Measurements from ENCODE around the gene CSTPP1.

Gene CSTPP1

DNA sequence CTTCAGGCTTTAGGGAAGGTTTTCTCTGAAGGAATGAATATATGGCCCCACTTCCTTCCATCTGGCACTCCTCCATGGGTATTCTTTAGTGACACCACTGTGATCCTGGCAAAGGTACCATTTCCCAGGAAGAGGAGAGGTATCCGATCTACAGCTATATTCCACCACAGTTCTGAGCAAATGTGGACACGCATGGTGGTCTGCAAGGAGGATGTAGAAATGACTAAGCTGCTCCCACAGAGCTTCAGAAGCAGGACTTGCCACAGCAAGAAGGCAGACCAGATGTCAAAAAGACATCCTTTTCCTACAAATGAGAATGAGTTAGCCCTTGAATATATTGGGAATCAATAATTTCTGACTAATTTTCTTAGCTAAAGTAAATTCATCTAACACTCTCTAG lies 194.6 kb downstream of the CSTPP1 start:
- ChIA-PET POLR2A (no interaction called here), CTCF (interaction anchor here (1.0 kb wide), 1 partner anchor 22 kb away, joined by 3 read pairs; no protein-coding TSS in a partner anchor)
- Histone ChIP-seq H3K4me3 (ENCODE audit: control insufficient read depth in 1 of 7, extremely low read depth in 1 of 7, insufficient read depth in 4 of 7, low read depth in 2 of 7, low read length in 6 of 7) (no peak overlapping the region), H3K27ac (ENCODE audit: insufficient read depth in 1 of 2, low read depth in 1 of 2, low read length in 2 of 2, poor library complexity in 1 of 2, severe bottlenecking in 2 of 2) (no peak overlapping the region), H3K9me3 (ENCODE audit: control extremely low read depth in 1 of 5, control insufficient read depth in 4 of 5, insufficient read depth in 2 of 5, low read depth in 1 of 5, low read length in 4 of 5) (no peaks in the 10 kb centered on the region), H3K27me3 (replicated peaks in 2 of 5; ENCODE audit: control insufficient read depth in 4 of 5, insufficient read depth in 5 of 5, low read length in 4 of 5) (no peaks in the 10 kb centered on the region), H3K36me3 (ENCODE audit: control insufficient read depth in 4 of 4, insufficient read depth in 4 of 4, low read length in 3 of 4) (no peaks in the 10 kb centered on the region), H3K4me1 (ENCODE audit: control extremely low read depth in 1 of 4, control insufficient read depth in 4 of 4, insufficient read depth in 4 of 4, low read length in 3 of 4) (no peaks in the 10 kb centered on the region)
- no peak for DNase-seq
- 100% methylated on average over 2 of the region's 2 CpGs for WGBS (ENCODE audit: insufficient coverage)

DNA sequence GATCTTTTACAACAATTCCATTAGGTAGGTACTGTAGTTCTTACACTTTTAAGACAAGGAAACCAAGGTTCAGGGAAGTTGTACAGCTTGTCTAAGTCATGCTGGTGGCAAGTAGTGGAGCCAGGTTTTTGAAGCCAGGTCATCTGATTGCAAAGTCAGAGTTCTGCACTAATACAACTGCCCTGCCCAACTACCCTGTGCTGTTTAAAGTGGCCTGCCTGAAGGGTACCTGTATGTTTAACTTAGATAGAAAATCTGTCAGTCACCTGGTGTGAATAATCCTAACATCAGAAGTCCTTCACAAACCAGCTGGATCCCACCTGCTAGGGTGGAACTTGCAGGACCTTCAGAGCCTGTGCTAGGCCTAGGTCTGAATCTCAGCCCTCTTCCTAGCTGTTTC lies 195.9 kb downstream of the CSTPP1 start:
- H3K4me1 ChIP-seq (ENCODE audit: control extremely low read depth in 1 of 4, control insufficient read depth in 4 of 4, insufficient read depth in 4 of 4, low read length in 3 of 4), result no peaks in the 10 kb centered on the region
- peaks cover 0 to 2% (median 0%) of the 10 kb centered on the region in 4 experiments for H3K36me3 ChIP-seq (ENCODE audit: control insufficient read depth in 4 of 4, insufficient read depth in 4 of 4, low read length in 3 of 4)
- H3K9me3 ChIP-seq (ENCODE audit: control extremely low read depth in 1 of 5, control insufficient read depth in 4 of 5, insufficient read depth in 2 of 5, low read depth in 1 of 5, low read length in 4 of 5), result no peaks in the 10 kb centered on the region
- H3K27me3 ChIP-seq (replicated peaks in 2 of 5; ENCODE audit: control insufficient read depth in 4 of 5, insufficient read depth in 5 of 5, low read length in 4 of 5), result no peaks in the 10 kb centered on the region
- CTCF ChIA-PET, result no interaction called here
- no peak for DNase-seq
- POLR2A ChIA-PET, result no interaction called here
- no peak overlapping the region for H3K27ac ChIP-seq (ENCODE audit: insufficient read depth in 1 of 2, low read depth in 1 of 2, low read length in 2 of 2, poor library complexity in 1 of 2, severe bottlenecking in 2 of 2)
- no peak overlapping the region for H3K4me3 ChIP-seq (ENCODE audit: control insufficient read depth in 1 of 7, extremely low read depth in 1 of 7, insufficient read depth in 4 of 7, low read depth in 2 of 7, low read length in 6 of 7)

DNA sequence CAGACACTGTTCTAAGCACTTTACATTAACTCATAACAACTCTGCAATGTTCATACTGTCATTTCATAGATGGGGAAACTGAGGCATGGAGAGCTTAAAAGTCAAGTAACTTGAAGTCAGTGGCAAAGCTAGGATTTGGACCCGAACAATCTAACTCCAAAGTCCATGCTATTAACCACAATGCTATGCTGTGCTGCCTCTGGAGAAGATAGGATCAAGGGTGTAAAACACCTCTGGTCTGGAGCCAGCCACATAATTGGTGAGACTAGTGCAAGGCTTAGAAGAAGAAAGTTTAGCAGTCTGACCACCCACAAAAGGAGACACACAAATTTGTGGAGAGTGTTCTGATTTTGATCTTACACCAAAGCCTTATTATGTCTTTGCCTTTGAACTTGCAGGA lies 196.4 kb downstream of the CSTPP1 start:
- no peak overlapping the region for H3K27ac ChIP-seq (ENCODE audit: insufficient read depth in 1 of 2, low read depth in 1 of 2, low read length in 2 of 2, poor library complexity in 1 of 2, severe bottlenecking in 2 of 2)
- ChIA-PET CTCF (no interaction called here), POLR2A (no interaction called here)
- H3K4me3 ChIP-seq (ENCODE audit: control insufficient read depth in 1 of 7, extremely low read depth in 1 of 7, insufficient read depth in 4 of 7, low read depth in 2 of 7, low read length in 6 of 7), result no peak overlapping the region
- H3K27me3 ChIP-seq (replicated peaks in 2 of 5; ENCODE audit: control insufficient read depth in 4 of 5, insufficient read depth in 5 of 5, low read length in 4 of 5), result no peaks in the 10 kb centered on the region
- 100% methylated on average over 1 of the region's 1 CpG for WGBS (ENCODE audit: insufficient coverage)
- peaks cover 0 to 7% (median under 1%) of the 10 kb centered on the region in 4 experiments for H3K36me3 ChIP-seq (ENCODE audit: control insufficient read depth in 4 of 4, insufficient read depth in 4 of 4, low read length in 3 of 4)
- H3K9me3 ChIP-seq (ENCODE audit: control extremely low read depth in 1 of 5, control insufficient read depth in 4 of 5, insufficient read depth in 2 of 5, low read depth in 1 of 5, low read length in 4 of 5), result no peaks in the 10 kb centered on the region
- peaks cover 0 to 3% (median 0%) of the 10 kb centered on the region in 4 experiments for H3K4me1 ChIP-seq (ENCODE audit: control extremely low read depth in 1 of 4, control insufficient read depth in 4 of 4, insufficient read depth in 4 of 4, low read length in 3 of 4)
- DNase-seq, result no peak

DNA sequence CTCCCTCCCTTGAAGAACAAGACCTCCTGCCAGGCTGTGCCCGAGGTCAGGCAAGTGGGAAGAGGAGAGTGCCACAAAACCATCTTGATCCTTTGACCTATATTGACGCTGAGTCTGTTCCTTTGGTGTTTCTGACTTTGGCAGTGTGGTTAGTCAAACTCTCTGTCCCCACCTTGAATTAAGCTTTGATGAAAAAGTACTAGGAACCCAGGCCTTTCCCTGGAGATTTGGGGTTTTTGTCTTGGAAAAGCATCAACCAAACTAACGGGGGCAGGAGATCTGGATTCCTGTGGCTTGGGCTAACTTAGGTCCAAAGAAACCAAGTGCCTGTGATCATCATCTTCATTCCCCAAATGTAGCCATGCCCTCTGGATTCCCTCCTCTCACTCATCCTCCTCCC lies 199.8 kb downstream of the CSTPP1 start:
- H3K4me1 ChIP-seq (ENCODE audit: control extremely low read depth in 1 of 4, control insufficient read depth in 4 of 4, insufficient read depth in 4 of 4, low read length in 3 of 4), result peaks cover 0 to 8% (median 1%) of the 10 kb centered on the region in 4 experiments
- 90% methylated on average over 3 of the region's 3 CpGs for WGBS (ENCODE audit: insufficient coverage)
- ChIA-PET CTCF (interaction anchor here (1.5 kb wide), 1 partner anchor 17 kb away, joined by 3 read pairs; no protein-coding TSS in a partner anchor), POLR2A (no interaction called here)
- H3K4me3 ChIP-seq (ENCODE audit: control insufficient read depth in 1 of 7, extremely low read depth in 1 of 7, insufficient read depth in 4 of 7, low read depth in 2 of 7, low read length in 6 of 7), result no peak overlapping the region
- H3K9me3 ChIP-seq (ENCODE audit: control extremely low read depth in 1 of 5, control insufficient read depth in 4 of 5, insufficient read depth in 2 of 5, low read depth in 1 of 5, low read length in 4 of 5), result no peaks in the 10 kb centered on the region
- no peaks in the 10 kb centered on the region for H3K27me3 ChIP-seq (replicated peaks in 2 of 5; ENCODE audit: control insufficient read depth in 4 of 5, insufficient read depth in 5 of 5, low read length in 4 of 5)
- H3K36me3 ChIP-seq (ENCODE audit: control insufficient read depth in 4 of 4, insufficient read depth in 4 of 4, low read length in 3 of 4), result peaks cover 2 to 15% (median 4%) of the 10 kb centered on the region in 4 experiments
- H3K27ac ChIP-seq (ENCODE audit: insufficient read depth in 1 of 2, low read depth in 1 of 2, low read length in 2 of 2, poor library complexity in 1 of 2, severe bottlenecking in 2 of 2), result no peak overlapping the region
- DNase-seq, result no peak

DNA sequence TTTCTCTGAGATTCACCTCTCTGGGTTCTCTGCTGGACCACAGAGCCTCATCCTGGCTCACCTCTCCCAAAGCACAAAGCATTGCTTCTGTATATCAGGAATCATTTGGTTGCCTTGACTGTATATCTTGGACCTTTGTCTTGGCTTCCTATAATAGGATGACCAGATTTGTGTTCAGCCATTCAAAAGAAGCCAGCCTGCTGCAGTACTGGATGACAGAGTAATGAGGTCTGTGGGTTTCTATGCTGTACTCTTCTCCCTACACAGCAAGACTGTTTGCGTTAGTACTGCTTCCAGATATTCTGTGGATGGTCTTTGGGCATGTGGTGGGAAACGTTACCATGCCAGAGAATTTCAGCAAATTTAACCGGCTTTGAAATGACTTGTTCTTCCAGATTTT lies 200.4 kb downstream of the CSTPP1 start:
- Histone ChIP-seq H3K36me3 (ENCODE audit: control insufficient read depth in 4 of 4, insufficient read depth in 4 of 4, low read length in 3 of 4) (peaks cover 2 to 15% (median 4%) of the 10 kb centered on the region in 4 experiments), H3K4me1 (ENCODE audit: control extremely low read depth in 1 of 4, control insufficient read depth in 4 of 4, insufficient read depth in 4 of 4, low read length in 3 of 4) (peaks cover 0 to 8% (median 1%) of the 10 kb centered on the region in 4 experiments), H3K4me3 (ENCODE audit: control insufficient read depth in 1 of 7, extremely low read depth in 1 of 7, insufficient read depth in 4 of 7, low read depth in 2 of 7, low read length in 6 of 7) (no peak overlapping the region), H3K27ac (ENCODE audit: insufficient read depth in 1 of 2, low read depth in 1 of 2, low read length in 2 of 2, poor library complexity in 1 of 2, severe bottlenecking in 2 of 2) (no peak overlapping the region), H3K9me3 (ENCODE audit: control extremely low read depth in 1 of 5, control insufficient read depth in 4 of 5, insufficient read depth in 2 of 5, low read depth in 1 of 5, low read length in 4 of 5) (no peaks in the 10 kb centered on the region), H3K27me3 (replicated peaks in 2 of 5; ENCODE audit: control insufficient read depth in 4 of 5, insufficient read depth in 5 of 5, low read length in 4 of 5) (no peaks in the 10 kb centered on the region)
- POLR2A ChIA-PET, result no interaction called here
- CTCF ChIA-PET, result interaction anchor here (1.0 kb wide), 1 partner anchor 16 kb away, joined by 5 read pairs; no protein-coding TSS in a partner anchor
- no peak for DNase-seq
- WGBS (ENCODE audit: insufficient coverage), result no CpG with 5 or more reads among the region's 3 CpGs

DNA sequence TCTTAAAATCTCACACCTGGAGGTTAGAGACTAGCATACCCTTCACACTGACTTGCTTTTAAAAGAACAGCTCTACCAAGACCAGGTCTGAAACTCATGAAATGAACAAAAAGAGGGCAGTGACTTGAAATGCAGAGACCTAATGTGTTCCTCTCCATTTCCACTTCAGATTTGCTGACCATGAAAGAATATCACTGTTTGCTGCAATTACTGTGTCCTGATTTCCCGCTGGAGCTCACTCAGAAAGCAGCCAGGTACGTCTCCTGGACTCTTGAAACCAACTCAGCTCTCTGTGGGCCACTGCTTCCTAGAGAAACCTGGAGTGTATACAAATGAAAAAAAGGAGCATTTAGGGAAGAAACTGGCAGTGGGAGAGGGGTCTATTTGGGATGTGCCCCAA lies 200.9 kb downstream of the CSTPP1 start:
- Histone ChIP-seq H3K4me3 (ENCODE audit: control insufficient read depth in 1 of 7, extremely low read depth in 1 of 7, insufficient read depth in 4 of 7, low read depth in 2 of 7, low read length in 6 of 7) (no peak overlapping the region), H3K36me3 (ENCODE audit: control insufficient read depth in 4 of 4, insufficient read depth in 4 of 4, low read length in 3 of 4) (peaks cover 2 to 15% (median 4%) of the 10 kb centered on the region in 4 experiments), H3K27ac (ENCODE audit: insufficient read depth in 1 of 2, low read depth in 1 of 2, low read length in 2 of 2, poor library complexity in 1 of 2, severe bottlenecking in 2 of 2) (no peak overlapping the region), H3K4me1 (ENCODE audit: control extremely low read depth in 1 of 4, control insufficient read depth in 4 of 4, insufficient read depth in 4 of 4, low read length in 3 of 4) (peaks cover 0 to 8% (median 1%) of the 10 kb centered on the region in 4 experiments), H3K9me3 (ENCODE audit: control extremely low read depth in 1 of 5, control insufficient read depth in 4 of 5, insufficient read depth in 2 of 5, low read depth in 1 of 5, low read length in 4 of 5) (no peaks in the 10 kb centered on the region), H3K27me3 (replicated peaks in 2 of 5; ENCODE audit: control insufficient read depth in 4 of 5, insufficient read depth in 5 of 5, low read length in 4 of 5) (no peaks in the 10 kb centered on the region)
- DNase-seq, result no peak
- POLR2A ChIA-PET, result no interaction called here
- WGBS (ENCODE audit: insufficient coverage), result 94% methylated on average over 2 of the region's 2 CpGs
- CTCF ChIA-PET, result interaction anchor here (1.0 kb wide), 1 partner anchor 15 kb away, joined by 5 read pairs; no protein-coding TSS in a partner anchor

DNA sequence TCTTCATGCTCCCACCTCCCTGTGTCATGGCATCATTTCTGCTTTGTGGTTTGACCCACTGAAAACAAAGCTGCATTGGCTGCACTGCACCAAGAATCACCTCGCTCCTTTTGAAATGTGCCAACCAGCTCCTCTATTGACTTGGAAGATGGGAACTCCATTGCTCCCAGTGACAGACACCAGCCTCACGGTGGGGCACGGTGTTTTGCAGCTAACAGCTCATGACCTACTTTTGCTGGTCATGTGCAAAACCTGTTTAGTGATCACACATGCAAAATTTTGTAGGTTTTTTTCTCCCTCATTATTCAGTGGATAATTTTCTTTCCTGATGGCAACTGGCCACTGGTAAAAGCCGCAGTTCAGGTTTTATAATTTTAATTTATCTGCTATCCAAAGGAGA lies 203.3 kb downstream of the CSTPP1 start:
- Histone ChIP-seq H3K4me3 (ENCODE audit: control insufficient read depth in 1 of 7, extremely low read depth in 1 of 7, insufficient read depth in 4 of 7, low read depth in 2 of 7, low read length in 6 of 7) (no peak overlapping the region), H3K27me3 (replicated peaks in 2 of 5; ENCODE audit: control insufficient read depth in 4 of 5, insufficient read depth in 5 of 5, low read length in 4 of 5) (no peaks in the 10 kb centered on the region), H3K27ac (ENCODE audit: insufficient read depth in 1 of 2, low read depth in 1 of 2, low read length in 2 of 2, poor library complexity in 1 of 2, severe bottlenecking in 2 of 2) (no peak overlapping the region), H3K36me3 (ENCODE audit: control insufficient read depth in 4 of 4, insufficient read depth in 4 of 4, low read length in 3 of 4) (peaks cover 2 to 15% (median 4%) of the 10 kb centered on the region in 4 experiments), H3K4me1 (ENCODE audit: control extremely low read depth in 1 of 4, control insufficient read depth in 4 of 4, insufficient read depth in 4 of 4, low read length in 3 of 4) (peaks cover 0 to 8% (median 1%) of the 10 kb centered on the region in 4 experiments), H3K9me3 (ENCODE audit: control extremely low read depth in 1 of 5, control insufficient read depth in 4 of 5, insufficient read depth in 2 of 5, low read depth in 1 of 5, low read length in 4 of 5) (no peaks in the 10 kb centered on the region)
- DNase-seq, result no peak
- 98% methylated on average over 3 of the region's 4 CpGs for WGBS (ENCODE audit: insufficient coverage)
- CTCF ChIA-PET, result interaction anchor here (1.3 to 3.1 kb wide), 2 partner anchors 9 to 13 kb away, joined by 3 to 16 read pairs; no protein-coding TSS in a partner anchor
- POLR2A ChIA-PET, result no interaction called here

Data from common myeloid progenitor, CD34-positive (primary cell).